Activated T-cell treated with anti-CD3 and anti-CD28 coated beads, Interleukin-2, amount 50 U/mL, for 1 hour (primary cell): ENCODE results near the gene DLG2.
"Not testable (repeated sequence)": the region's sequence is repeated elsewhere in the genome, so short reads cannot be mapped to it uniquely, and the experiment has no call there.

Source experiments
- DNase-seq: peaks from one replicate; pipeline ENCODE4 v3.0.0-alpha.2; 2020

DLG2 gene

GRCh38 chr11:85627332-85627997, at the start of gene DLG2:
DLG2 (minus strand) TSS chr11:85627344.
- peak; percentile 21 for DNase-seq

GRCh38 chr11:85673393-85673792, 46.2 kb upstream of the DLG2 start:
- no peak for DNase-seq

GRCh38 chr11:85672105-85672902, 45.2 kb upstream of the DLG2 start:
- DNase-seq, result no peak

- not testable (repeated sequence) for DNase-seq
Measured at GRCh38 chr11:85670949-85671663, 44.0 kb upstream of the DLG2 start.

GRCh38 chr11:85668157-85668556, 41.0 kb upstream of the DLG2 start:
- no peak for DNase-seq

- no peak for DNase-seq
Measured at GRCh38 chr11:85666687-85667086, 39.5 kb upstream of the DLG2 start.

GRCh38 chr11:85665733-85666132, 38.6 kb upstream of the DLG2 start:
- no peak for DNase-seq

GRCh38 chr11:85664615-85665481, 37.7 kb upstream of the DLG2 start, which contains the start of gene CREBZF:
CREBZF (minus strand) TSS chr11:85665129; CDS start chr11:85664875, 254 bp downstream.
- peak; percentile 91 for DNase-seq

- peak; percentile 90 for DNase-seq
Measured at GRCh38 chr11:85663753-85664614, 36.8 kb upstream of the DLG2 start.

- DNase-seq, result no peak
Measured at GRCh38 chr11:85663080-85663752, 36.1 kb upstream of the DLG2 start.

- DNase-seq, result no peak
Measured at GRCh38 chr11:85661972-85662664, 35.0 kb upstream of the DLG2 start.

GRCh38 chr11:85658180-85658579, 31.0 kb upstream of the DLG2 start:
- no peak for DNase-seq

GRCh38 chr11:85656777-85657176, 29.6 kb upstream of the DLG2 start:
- DNase-seq, result no peak

- not testable (repeated sequence) for DNase-seq
Measured at GRCh38 chr11:85654343-85654742, 27.2 kb upstream of the DLG2 start.

- DNase-seq, result no peak
Measured at GRCh38 chr11:85652786-85653447, 25.8 kb upstream of the DLG2 start.

- DNase-seq, result no peak
Measured at GRCh38 chr11:85651118-85651517, 24.0 kb upstream of the DLG2 start.

GRCh38 chr11:85647604-85648299, 20.6 kb upstream of the DLG2 start, which contains the start of gene TMEM126A:
TMEM126A (plus strand) TSS chr11:85647967; CDS start chr11:85650256, 2,289 bp downstream.
- DNase-seq, result peak; percentile 90

GRCh38 chr11:85647078-85647477, 19.9 kb upstream of the DLG2 start:
- no peak for DNase-seq

GRCh38 chr11:85643191-85643614, 16.1 kb upstream of the DLG2 start:
- no peak for DNase-seq
